Right forelimb (tissue), 1 donor: ENCODE data around the gene PLXNC1.

ENCODE experiments used
- DNase-seq: peaks from one replicate; pipeline ENCODE4 v3.0.0-alpha.2; 2018

PLXNC1 gene

DNA sequence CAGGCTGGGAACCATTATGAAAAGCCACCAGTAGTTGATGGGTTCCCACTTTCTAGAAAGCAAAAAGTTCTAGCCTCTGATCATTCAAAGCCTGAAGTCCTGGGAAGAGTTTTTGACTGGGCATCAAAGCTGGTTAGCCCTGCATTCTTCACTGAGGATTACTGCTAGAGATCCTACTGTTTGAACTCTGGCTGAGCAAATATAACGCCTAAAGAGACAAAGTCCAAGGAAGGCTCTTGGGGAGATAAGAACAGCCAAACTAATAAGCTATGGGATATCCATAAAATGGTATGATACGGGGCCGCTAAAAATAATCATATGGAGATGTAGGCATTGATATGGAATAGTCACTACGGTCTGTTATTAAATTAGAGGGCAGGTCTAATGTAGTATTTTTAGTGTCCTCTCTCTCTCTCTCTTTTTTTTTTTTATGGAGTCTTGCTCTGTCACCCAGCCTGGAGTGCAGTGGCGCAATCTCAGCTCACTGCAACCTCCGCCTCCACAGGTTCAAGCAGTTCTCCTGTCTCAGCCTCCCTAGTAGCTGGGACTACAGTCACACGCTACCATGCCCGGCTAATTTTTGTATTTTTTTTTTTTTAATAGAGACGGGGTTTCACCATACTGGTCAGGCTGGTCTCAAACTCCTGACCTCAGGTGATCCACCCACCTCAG lies 35.5 kb downstream of the PLXNC1 start:
- no peak for DNase-seq

DNA sequence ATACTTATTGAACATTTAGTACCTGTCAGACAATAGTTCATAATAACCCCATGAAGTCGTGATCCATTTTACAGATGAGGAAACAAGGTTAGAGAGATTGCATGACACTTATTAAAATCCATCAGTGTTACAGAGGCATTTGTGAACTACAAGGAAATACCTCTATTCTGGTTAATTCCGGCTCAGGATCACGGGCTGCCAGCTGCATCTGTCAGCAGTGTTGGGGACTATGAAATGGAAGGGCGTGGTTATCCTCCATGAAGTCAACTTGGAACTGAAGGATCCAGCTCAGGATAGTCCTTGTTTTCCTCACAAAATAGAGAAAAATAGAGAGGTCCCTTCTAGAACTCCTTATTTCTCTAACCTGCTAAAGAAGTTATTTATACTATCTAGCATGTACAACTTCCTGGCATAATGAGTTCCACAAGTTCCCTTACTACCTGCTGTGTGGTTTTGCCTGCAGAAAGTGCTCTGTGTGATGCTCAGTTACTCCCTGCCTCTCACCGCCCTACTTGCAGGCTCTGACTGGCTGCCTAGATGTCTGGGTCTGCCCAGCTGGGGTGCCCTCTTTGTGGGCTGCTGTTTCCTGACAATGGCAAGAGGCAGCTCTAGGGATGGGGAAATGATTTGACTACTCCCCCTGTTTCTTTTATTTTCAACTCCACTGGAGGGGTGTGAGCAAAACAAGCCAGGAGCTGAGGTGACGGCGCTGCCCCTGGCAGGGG lies 36.8 kb downstream of the PLXNC1 start:
- DNase-seq: no peak

- DNase-seq: no peak
These were observed 37.4 kb downstream of the PLXNC1 start for GRCh38 chr12:94185801-94186200.

GRCh38 chr12:94186278-94187241 lies 38.2 kb downstream of the PLXNC1 start:
- DNase-seq: peak; percentile 78

DNA sequence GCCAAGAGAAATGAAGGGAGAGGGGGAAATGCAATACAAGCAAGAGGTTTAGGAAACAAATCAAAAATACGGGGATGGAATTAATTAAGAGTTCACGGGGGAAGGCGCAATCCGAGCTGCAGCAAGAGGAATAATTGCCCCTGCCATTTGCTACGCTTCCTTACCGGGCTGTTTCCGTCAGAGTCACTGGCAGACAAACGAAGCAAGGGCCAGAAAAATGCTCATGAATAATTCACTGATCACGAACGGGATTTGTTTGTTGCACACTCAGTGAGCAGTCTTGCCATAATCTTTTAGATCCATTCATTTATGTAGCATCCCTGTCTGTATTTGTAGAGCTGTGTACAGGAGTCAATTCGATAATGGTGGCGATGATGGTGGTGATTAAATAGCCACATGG lies 39.0 kb downstream of the PLXNC1 start:
- DNase-seq: no peak

GRCh38 chr12:94190623-94191022 lies 42.2 kb downstream of the PLXNC1 start:
- DNase-seq: no peak

DNA sequence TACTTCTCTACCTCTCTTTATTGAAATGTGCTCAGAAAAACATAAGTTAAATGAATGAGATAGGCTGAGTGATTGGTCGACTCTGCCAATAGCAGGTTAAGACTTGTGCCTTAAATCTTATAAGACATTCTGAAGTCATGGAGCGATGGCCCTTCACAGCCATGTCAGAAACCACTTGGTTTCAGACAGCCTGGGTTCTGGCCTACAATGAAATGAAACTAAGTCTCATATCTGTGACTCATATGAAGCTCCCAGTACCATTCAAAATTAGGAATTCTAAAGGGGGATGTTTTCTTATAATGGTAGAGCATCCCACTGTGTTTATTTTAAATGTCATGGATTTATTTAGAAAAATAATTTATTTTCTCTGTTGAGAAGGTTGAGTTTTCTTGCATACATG lies 42.6 kb downstream of the PLXNC1 start:
- no peak for DNase-seq

DNA sequence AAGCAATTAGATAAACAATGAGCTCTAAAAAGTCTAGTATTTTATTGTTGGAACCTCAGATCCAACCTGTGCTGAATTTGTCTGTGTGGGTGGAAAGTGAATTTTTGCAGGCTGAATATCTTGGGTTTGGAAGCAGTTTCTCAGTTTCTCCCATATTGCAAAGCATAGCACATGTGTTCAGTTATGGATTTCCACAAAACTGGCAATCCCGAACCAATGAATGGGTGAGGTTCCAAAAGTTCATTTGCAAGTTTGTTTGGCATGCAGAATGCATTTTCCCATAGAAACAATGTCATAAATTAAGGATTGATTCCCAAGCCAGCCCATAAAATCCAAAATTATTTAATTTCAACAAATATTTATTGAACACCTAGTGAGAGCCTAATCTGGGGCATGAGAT lies 43.4 kb downstream of the PLXNC1 start:
- no peak for DNase-seq

DNA sequence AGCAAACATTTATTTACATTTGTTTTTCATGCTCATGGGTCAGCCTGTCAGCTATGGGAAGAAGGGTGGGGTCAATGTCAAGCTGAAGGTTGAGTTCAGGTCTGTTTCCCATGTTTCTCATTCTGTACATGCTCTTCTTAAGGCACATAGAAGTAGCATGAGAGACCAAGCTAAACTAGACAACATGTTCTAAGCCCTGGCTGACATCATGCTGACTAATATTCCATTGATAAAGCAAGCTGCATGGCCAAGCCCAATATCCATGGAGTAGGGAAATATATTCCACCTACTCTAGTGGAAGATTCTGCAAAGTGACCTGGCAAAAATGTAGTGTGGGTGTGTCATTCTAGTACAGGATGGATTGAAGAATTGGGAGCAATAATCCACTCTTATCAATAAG lies 44.1 kb downstream of the PLXNC1 start:
- DNase-seq: no peak

DNA sequence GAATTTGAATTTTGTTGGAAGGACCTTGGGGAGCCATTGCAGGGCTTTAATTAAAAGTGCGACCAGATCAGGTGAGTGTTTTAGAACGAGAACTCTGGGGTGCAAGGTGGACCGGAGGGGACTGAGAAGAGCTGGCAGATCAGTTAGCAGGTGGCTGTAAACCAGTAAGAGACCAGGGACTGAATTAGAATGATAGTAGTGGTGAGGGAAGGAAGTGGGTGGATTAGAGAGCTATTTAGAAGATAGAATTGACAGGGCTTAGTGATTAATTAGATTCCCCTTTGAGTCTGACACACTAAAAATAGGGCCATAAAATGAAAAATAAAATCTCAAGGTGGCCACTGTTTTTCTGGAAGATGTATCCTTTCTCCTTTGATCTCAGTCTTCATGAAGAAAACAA lies 44.8 kb downstream of the PLXNC1 start:
- no peak for DNase-seq

DNA sequence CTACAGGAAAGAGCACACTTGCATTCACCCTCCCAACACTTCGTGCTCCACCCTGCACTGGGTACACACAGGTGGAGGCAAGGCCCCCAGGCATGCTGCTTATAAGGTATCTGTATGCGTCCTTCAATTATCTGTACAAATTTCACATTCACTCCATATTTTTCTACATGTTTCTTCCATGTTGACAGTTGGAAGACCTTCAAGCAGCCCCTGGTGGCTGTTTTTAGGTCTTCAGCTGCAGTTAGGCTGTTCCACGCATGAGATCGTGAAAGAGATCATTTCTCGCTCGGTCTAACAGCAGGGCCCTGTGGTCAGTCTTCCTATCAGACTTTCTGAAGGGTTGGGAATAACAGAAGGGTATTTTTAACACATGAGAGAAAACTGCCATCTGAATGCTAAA lies 47.1 kb downstream of the PLXNC1 start:
- no peak for DNase-seq

DNA sequence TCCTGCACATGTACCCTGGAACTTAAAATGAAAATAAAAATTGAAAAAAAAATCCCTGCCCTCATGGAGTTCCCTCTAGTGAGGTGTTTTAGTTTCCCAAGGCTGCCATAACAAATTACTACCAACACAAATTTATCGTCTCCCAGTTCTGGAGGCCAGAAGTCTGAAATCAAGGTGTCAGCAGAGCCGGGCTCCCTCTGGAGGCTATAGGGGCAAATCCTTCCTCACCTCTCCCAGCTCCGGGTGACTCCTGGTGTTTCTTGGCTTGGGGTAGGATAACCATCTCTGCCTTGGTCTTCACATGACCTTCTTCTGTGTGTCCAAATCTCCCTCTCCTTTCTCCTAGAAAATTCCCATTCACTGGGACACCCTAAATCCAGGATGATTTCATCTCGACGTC lies 50.1 kb downstream of the PLXNC1 start:
- no peak for DNase-seq

DNA sequence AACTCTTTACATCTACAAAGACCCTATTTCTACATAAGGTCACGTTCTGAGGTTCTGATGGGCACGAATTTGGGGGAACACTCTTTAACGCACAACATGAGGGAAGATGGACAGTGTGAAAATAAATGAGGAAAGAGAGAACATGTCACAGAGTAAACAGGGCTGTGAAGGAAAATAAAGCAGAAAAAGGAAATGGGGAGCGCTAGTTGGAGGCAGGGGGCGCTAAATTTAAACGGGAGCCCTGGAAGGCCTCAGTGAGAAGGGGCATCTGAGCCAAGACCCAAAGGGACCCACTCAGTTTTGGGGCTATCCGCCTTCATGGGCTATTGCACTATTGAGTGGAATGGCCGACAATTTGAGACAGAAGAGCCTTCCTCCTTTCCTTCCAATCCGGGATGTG lies 50.5 kb downstream of the PLXNC1 start:
- DNase-seq: no peak

GRCh38 chr12:94200069-94200468 lies 51.7 kb downstream of the PLXNC1 start:
- DNase-seq: no peak

GRCh38 chr12:94200695-94201094 lies 52.3 kb downstream of the PLXNC1 start:
- no peak for DNase-seq

DNA sequence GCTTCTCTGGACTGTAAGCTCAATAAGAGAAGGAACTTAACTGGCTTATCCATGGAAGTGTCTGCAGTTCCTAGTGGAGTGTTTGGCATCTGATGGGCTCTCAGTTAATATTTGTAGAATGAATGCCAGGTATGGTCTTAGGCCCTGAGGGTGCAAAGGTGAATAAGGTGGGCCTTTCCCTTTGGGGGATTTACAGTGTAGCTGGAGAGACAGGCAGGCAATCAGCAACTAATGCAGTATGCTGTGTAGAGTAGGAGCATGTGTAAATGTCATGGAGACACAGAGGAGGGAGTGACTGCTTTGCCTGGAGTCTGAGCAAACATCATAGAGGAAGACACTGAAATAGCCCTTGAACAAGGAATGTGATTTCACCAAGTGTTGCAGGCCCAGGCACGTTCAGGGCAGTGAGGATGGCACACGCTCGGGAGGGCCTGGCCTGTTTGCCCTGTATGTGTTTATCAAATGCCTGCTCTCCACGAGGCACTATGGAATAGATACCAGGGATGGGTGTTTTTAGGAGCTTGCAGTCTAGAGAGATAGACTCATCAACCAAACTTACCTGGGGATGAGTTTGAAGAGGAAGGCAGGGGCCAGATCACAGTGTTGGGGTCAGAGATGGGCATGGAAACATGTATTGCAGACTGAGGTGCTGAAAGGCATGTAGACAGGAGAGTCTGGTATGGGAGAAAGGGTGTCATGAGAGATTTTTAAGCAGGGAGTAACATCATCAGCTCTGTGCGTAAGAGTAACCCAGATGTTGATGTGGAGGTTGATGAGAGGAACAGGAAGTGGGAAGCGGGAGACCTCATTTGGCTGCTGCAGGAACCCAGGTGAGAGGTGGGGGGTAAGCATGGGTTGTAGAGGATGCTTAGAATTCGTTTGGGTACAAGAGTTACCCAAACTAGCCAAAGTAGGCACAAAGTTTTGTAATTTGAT lies 54.1 kb downstream of the PLXNC1 start:
- no peak for DNase-seq

- DNase-seq: no peak
These were observed 54.8 kb downstream of the PLXNC1 start for GRCh38 chr12:94203181-94203546.

GRCh38 chr12:94203796-94204195 lies 55.4 kb downstream of the PLXNC1 start:
- no peak for DNase-seq

DNA sequence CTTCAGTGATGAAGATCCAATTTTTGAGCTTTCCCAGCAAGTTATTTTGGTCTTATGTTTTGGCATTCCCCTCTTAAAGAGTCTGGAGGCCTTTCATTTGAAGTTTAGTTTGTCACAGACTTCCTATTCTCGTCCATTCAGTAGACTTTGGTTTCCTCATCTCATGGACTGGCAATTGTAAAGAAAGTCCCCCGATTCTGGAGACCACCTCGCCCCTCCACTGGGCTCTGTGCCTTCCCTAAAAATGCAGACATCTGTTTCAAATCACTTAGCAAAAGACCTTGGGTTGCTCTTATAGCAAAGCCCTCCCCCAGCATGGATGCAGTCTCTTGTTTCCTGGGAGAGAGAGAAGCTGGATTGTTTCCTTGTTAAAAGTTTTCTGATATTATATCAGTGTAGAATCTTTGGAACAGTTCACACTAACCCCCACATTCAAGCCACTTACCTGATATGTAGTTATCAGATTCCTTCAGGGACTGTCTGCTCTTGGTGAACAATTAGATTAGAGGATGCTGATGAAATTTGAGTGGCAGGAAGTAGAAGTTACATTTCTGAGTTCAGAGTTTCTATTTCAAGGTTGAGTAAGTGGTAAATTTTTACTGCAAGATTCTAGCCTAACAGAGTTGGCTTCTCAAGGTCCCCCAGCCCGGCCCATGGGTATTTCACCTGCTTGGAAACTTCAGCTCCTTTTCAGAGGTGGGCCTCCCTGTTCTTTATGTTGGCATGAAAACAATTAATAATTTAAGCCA lies 56.3 kb downstream of the PLXNC1 start:
- DNase-seq: no peak

DNA sequence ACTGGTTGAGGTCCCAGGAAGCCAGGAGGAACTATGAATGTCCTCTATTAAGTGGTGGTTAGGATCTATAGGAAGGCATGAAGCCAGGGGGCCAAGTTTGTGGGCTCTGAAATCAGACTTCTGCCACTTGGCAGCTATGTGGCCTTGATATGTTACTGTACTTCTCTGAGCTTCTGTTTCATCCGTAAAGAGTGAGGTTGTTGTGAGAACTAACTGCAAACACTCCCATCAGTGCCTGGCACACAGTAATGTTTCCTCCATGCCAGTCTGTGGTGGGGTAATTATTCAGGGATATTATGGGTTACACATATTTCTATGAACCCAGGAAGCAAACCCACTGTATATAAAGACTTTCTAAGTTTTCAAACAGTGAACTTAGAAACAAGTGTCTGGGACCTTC lies 57.4 kb downstream of the PLXNC1 start:
- no peak for DNase-seq

DNA sequence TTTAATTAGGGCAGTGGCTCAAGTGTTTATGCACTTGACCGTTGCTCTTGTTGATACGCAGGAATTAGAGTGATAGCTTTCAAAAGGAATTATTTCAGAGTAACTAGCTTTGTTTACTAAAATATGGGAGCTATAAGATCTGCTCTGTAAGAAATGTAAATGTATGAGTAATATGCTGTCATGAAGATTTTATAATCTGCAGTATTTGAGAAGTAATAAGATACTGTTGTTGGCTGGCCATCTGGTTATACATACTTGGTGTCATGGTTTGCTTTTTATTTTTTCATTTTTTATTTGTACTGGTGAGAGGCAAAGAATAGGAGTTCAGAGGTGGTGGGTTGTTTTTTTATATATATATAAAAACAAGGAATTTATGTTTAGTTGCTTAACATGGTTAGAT lies 58.5 kb downstream of the PLXNC1 start:
- DNase-seq: no peak

- no peak for DNase-seq
These were observed 59.1 kb downstream of the PLXNC1 start for GRCh38 chr12:94207467-94207848.
